Measurements from ENCODE around the gene SGMS1.
"Not testable (repeated sequence)": the region's sequence is repeated elsewhere in the genome, so short reads cannot be mapped to it uniquely, and the experiment has no call there.

SGMS1 gene

DNA sequence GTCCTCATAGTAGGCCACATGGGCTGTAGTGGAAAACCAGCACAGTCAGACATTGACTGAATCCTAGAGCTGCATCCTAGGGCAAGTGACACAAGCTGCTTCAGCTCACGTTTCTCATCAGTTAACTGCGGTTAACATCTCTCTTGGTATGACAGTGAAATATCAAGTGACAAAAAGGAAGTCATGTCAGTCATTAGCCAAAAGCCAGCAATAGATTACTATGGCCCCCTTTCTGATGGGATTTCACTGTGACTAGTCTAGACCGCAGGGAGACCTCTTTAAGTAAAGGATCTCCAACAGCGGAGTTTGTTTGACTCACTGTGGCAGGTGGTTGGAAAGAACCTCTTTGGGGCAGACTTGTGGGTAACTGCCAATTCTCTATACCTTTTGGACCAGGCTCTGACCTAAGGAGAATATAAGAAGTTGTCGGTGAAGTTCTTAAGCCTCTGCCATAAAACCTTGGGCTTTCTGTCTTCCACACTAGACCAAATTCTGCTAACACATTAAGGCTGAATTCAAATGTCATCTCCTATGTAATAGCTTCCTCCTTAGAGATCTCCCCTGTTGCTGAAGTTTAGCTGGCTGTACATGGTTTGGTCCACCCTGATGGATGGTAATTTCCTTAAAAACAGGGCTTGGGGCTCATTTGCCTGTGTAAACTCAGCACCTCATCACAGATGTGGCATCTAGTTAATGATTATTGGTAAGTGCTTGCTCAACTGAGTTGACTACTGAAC, 115.3 kb downstream of the SGMS1 start:
- peak; percentile 16 for DNase-seq (ENCODE audit: low read depth)

DNA sequence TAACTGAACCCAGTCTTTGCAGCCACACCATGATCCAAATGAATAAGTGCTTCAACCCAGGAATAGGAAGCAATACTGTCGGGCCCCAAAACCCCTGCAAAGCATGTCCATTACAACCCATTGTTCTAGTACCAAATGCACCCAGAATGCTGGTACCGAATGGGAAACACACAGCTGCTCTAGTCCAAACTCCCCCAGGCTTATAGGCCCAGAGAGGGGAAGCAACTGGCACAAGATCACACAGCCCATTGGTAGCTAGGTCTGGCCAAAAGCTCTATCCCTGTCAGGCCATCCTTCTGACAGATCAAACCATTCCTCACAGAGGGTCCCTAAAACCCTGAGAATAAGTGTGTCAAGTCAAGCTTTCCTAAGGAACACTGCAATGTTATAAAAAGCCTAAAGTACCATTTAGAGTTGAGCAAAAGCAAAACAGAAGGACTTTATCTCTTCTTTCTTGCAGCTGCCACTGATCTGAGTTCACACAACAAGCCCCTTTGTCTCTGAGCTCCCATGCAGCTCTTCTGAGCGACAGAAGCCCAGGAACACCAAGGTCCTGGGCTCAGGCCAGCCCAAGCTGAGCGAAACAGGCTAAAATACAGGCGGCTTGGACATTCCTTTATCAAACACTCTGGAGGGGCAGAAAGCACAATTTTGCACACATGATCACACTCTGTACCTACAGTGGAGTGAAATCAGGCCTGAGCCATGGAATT, 116.7 kb downstream of the SGMS1 start:
- DNase-seq (ENCODE audit: low read depth), result no peak

DNA sequence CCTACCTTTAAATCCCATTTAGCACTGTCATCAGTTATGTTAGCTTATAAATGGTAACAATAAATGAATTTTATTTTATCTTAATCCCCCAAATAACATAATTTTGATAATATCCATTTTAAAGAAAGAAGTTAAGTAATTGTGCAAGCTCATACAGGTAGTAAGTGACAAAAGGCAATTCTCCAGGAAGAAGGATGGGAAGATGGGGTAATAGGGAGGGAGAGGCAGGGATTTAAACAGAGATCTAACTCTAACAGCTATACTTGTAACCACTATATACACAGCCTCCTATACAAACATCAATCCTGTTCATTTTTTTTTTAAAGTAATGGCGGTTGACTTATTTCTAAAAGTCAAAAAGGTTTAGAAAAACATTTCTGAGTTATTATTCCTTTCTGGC, 119.4 kb downstream of the SGMS1 start:
- no peak for DNase-seq (ENCODE audit: low read depth)

DNA sequence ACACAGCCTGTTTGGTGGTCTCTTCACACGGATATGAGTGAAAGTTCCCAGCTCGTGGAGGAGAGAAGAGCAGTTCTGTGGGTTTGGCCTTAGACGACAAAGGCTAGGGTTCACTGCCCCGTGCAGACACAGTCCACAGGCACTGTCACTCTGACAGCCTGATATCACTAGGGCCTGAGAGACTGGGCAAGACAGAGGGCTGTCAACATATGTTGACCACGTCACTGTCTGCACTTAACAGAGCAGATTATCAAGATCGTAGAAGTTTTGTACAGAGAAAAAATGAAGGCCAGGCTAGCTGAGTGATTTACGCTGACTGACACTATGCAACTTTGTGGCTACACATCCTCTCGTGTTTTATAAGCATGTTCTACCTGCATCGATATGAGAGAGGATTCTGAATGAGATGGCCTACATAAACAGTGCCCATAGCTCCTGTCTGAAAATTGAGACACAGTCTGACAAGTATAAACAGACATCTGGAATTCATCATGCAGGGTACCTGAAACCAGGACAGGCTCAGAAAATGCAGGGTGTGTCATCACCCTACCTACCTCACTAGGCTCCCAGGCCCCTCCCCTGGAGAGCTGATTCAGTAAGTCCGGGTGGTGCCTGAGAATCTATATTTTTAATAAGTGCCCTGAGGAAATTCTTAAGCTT, 120.0 kb downstream of the SGMS1 start:
- no peak for DNase-seq (ENCODE audit: low read depth)

DNA sequence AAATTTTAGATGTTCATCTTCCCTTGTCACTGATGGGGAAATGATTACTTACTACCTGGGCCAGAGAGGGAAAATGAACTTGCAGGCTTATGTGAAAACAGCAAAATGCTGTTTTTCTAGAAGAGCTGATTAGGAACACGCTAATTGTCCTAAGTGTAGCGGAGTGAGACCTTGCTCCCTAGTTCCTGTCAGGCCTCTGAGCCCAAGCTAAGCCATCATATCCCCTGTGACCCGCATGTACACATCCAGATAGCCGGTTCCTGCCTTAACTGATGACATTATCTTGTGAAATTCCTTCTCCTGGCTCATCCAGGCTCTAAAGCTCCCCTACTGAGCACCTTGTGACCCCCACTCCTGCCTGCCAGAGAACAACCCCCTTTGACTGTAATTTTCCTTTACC, 120.6 kb downstream of the SGMS1 start:
- not testable (repeated sequence) for DNase-seq (ENCODE audit: low read depth)

DNA sequence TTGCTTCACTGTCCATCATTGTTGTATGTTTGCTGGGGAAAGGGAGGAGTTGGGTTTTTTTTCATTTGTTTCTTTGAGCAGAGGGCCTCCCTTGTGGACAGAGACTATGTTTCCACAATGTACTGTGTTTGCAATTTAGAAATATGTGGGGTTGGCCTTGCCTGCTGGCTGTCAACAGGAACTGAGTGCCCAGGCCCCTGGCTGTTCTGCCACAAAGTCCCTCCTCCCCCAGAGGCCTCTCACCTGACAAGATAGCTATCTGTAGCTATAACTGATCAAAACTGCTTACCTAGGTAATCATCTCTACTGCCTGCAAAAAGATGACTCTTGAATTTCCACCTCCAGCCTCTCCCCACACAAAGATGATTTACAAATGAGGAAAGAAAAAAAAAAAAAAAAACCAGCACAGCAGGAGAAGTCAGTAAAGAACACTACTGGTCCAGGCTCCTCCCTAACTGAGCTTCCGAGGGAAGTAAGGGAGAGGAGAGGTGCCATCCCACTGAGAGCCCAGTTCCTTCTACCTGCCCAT, 121.8 kb downstream of the SGMS1 start:
- no peak for DNase-seq (ENCODE audit: low read depth)

DNA sequence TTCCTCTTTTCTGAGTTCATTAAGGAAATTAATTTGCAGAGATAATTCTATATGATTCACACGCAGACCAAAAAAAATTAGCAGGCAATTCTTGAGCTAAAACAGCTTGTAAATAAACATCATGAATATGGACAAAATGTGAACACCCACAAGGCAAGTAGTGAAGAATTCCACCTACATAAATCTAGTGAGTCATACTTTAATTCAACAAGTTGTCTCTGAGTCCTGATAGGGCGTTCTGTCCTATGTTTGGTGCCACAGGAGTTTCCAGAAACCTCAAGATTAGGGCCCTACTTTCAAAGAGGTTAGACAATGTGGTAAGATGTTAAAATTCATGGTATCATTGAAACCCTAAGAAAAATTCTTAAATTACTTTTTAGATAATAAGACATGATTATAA, 122.3 kb downstream of the SGMS1 start:
- no peak for DNase-seq (ENCODE audit: low read depth)

DNA sequence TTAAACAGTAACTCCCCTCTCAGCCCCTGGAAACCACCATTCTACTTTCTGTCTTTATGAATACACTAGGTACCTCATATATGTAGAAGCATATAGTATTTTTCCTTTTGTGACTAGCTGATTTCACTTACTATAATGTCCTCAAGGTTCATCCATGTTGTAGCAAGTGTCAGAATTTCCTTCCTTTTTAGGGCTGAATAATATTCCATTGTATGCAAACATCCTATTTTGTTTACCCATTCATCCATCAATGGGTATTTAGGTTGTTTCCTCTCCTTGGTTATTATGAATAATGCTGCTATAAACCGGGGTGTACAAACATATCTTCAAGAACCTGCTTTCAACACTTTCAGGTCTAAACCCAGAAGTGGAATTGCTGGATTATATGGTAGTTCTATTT, 125.3 kb downstream of the SGMS1 start:
- DNase-seq (ENCODE audit: low read depth), result no peak

DNA sequence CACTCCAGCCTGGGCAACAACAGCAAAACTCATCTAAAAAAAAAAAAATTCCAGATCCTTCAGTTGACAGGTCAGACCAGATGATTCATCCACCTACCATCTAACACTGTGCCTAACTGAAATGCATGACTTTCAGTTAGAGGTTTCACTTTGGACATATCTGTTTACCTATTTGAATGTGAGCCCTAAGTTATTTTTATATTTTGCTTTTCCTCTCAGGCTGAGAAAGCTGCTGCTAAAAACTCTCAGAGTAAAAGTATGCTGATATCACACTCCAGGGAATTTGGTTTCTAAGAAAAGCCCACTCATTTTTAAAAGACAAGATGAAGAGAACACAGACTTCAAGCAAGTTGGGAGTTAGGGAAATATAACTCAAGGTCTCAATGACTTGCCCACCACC, 126.0 kb downstream of the SGMS1 start:
- no peak for DNase-seq (ENCODE audit: low read depth)

DNA sequence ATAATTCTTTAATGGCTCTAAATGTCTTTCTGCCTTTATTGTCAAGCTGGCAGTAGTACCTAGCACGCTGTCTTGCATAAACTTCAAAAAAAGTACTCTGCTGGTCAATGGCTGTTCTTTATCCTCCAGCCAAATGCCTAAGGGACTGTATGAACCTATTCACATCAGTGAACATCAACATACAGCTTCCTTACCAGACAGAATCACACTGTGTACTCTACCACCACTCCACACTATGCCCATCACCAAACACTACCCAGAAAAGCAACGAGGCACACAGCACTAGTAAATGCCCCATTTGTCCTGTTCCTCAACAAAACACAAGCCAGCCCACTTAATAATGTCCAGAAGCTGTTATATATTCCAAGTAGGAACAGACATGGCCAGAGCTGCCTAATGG, 127.5 kb downstream of the SGMS1 start:
- no peak for DNase-seq (ENCODE audit: low read depth)

DNA sequence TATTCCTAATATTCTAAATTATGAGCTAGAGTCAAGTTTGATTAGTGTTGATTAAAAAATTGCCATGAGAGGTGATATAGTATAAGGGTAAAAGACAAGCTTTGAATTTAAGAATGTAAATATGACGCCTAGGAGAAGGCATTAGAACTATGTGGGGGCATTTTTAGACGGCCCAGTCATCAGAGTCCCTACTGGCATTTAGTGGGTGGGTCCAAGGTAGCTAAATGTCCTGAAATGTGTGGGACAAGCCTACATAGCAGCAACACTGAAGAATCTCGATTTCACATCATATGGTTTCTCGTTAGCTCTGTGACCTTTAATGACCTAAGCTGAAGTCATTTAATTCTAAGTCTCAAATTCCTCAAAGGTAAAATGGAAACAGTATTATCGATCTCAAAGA, 133.5 kb downstream of the SGMS1 start:
- DNase-seq (ENCODE audit: low read depth), result no peak

DNA sequence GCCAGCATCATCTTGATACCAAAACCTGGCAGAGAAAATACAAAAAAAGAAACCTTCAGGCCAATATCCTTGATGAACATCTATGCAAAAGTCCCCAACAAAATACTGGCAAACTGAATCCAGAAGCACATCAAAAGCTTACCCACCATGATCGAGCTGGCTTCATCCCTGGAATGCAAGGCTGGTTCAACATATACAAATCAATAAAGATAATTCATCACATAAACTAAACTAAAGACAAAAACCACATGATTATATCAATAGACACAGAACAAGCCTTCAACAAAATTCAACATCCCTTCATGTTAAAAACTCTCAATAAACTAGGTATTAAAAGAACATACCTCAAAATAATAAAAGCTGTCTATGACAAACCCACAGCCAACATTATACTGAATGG, 139.2 kb downstream of the SGMS1 start:
- not testable (repeated sequence) for DNase-seq (ENCODE audit: low read depth)

DNA sequence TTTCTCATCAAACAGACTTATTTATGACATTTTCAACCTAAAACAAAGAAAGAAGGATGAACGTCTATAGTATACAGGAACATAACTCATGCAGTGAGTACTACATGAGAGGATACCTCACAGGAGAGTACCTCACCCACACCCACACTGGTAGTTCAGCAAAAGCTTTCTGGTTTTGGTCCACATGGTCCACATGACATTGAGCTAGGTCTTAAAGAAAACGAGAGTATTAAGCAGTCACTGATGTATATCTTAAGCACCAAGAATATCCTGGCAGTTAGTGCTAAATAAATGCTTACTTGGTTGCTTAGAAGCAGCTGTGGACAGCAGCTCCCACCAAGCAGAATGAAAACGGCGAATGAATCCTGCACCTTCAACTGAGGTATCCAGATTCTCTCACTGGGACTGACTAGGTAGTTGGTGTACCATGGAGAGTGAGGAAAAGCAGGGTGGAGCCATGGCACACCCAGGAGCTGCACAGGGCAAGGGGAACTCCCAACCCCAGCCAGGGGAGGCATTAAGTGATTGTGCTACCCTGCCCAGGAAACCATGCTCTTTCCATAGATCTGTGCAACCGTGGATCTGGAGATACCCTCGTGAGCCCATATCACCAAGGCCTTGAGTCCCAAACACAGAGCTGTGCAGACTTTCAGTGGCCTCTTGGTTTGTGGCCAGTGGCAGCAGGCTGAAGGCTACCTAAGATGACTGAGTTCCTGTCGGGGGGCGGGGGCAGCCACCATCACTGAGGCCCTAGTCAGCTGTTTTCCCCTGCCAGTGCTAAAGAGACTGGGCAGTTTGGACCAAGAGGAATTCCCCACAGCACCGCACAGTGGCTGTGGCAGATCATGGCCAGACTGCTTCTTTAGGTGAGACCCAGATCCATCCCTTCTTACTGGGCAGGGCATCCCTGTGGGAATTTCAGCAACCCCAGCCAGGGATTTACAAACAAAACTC, 143.4 kb downstream of the SGMS1 start:
- no peak for DNase-seq (ENCODE audit: low read depth)

DNA sequence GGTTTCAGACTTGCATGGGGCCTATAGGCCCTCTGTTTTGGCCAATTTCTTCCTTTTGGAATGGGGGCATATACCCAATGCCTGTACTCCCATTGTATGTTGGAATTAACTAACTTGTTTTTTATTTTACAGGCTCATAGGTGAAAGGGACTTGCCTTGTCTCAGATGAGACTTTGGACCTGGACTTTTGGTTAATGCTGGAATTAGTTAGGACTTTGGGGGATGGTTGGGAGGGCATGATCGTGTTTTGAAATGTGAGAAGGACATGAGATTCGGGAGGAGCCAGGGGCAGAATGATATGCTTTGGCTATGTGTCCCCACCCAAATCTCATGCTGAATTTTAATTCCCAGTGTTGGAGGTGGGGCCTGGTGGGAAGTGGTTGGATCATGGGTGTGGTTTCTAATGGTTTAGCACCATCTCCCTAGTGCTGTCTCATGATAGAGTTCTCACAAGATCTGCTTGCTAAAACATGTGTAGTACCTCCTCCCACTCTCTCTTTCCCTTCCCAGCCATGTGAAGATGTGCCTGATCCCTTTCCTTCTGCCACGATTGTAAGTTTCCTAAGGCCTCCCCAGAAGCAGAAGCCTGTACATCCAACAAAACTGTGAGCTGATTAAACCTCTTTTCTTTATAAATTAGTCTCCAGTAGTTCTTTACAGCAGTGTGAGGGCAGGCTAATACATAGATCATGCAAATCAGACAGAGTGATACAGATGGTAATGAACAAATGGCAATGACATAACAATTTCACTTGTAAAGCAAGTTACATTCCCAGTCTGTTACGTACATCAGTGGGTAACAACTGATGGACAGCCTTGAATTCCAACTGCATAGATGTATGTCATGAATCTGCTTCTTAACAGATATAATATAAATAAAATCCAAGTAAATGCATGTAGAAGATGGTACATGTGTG, 146.2 kb downstream of the SGMS1 start:
- DNase-seq (ENCODE audit: low read depth), result no peak

DNA sequence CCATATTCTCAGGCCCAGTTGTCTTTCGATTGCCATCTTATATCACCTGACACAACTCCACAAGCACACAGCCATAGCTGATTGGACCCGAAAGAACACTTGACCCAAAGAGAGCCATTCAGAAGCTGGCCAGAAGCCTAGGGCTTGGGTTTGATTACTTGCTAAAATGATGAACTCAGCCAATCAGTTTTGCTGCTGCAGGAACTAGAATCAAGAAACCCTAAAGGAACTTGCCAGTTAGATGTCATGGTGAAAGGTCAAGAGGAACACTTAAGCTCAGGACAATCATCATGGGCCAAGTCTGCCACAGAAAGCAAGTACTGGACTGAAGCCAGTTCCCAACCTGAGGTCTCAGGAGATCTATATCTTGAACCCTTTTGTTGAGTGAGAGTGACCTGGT, 150.0 kb downstream of the SGMS1 start:
- DNase-seq (ENCODE audit: low read depth), result no peak

DNA sequence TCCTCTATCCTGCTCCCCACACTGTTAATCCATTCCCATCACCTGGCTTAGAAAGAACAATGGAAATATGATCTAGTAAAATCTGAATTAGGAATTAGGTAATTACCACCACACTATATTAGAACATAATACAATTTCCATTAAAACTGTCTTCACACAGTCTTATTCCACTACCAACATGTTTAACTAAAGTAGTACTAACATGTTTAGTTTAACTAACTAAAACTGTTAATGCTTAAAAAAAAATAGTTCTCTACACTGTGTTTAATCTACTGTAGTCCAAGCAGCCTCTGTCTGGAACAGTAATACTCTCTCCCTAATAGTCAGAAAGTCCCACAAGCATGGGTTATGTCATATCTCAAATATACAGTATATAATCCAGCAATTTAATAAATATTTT, 150.8 kb downstream of the SGMS1 start:
- no peak for DNase-seq (ENCODE audit: low read depth)

DNA sequence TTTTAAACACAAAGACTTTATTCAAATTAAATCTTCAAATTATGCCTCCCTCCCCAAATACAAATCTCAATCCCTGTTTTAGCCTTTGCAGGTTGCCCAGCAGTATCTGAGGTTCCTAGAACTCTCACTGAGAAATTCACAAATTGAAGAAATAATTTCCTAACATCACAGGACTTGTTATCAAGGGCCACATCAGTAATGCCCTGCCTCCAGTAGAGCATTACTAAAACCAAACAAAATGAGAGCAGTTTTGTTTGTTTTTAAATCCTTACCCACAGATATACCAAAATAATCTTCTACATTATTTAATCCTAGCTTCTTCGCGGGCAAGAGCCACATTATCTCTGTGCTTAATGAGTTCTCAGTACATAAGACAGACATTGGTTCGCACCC, 152.2 kb downstream of the SGMS1 start:
- no peak for DNase-seq (ENCODE audit: low read depth)

DNA sequence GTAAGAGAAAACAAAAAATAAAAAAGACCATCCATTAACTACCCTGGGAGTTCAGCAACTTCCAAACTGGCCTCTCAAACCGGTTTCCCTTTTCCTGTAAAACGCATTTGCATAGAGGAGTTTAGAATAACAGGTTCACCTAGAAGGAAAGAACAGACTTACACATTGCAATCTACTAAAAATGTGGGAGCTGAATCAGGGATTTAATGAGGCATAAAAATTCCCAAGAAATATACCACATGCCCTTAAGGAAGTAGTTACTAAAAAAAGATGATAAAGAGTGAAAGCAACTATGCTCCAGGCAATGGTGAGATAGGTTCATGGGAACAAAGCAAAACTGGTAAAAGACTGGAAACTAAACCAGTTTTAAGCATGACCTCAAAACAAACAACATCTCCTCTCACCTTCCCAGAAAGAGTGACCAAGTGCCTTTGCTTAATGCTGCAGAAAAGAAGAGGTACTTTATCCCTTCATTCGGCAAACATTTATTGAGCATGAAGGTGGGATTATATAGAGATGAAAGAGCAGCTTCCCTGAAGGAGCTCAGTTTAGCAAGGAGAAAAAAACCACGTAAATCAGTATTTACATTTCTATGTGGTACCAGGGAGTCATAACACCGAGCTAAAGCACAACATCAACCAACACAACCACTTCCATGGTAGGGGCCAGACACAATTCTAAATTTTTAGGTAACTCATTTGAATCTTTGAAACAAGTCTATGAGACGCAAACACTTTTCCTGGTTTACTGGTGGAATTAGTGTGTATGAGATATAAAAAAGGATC, 152.8 kb downstream of the SGMS1 start:
- DNase-seq (ENCODE audit: low read depth), result no peak

DNA sequence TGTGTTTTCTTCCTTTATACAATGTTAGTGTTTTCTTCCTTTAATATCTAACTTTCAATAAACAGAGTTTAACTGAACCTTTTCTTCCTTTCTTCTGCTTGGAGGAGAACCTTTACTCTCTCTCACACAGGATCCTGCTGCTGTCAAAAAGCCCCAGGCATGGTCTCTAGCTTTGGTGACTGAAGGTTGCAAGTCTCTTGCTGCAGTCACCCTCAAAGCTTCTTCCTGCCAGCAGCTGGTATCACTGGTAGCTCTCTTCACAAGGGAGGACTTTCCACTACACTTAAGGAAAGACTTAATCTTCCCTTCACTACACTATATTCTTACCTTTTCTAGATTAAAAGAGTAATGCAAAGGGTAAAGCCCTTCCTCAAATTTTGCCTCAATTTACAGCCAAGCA, 153.4 kb downstream of the SGMS1 start:
- no peak for DNase-seq (ENCODE audit: low read depth)

DNA sequence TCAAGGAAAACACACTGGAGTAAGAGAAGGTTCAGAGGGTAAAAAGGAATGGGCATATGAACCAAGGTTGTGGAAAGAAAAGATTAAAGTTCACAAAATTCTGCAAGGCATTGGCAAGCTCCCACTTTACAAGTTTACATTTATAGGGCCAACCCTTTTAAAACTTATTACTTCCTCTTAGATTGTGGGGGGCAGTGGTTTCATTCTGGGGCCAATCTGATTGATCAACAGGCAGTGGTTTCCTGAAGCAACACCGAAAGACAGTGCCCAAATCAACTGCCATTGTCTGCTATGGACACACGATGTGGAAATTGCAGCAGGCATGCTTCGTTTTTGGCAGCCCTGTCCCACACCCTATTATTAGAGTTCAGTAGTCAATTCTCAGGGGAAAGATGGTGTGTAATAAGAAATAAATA, 154.0 kb downstream of the SGMS1 start:
- no peak for DNase-seq (ENCODE audit: low read depth)

All from activated T-helper 9 cell treated with anti-CD3 and anti-CD28 coated beads, Interleukin-2, amount 50 U/mL, for 16 hours (primary cell).